Fibroblast of villous mesenchyme (primary cell): ENCODE measurements around the gene CPLX3. TPM values are rescaled to one million over a fixed set of nuclear protein-coding genes. Genes with fewer than 3 reads are reported as not detected.

Source experiments
- DNase-seq: peaks from one replicate; pipeline ENCODE4 v3.0.0-alpha.2; 2010; ENCODE audit warnings: low read depth
- H3K4me3 ChIP-seq: 2 replicates; pipeline ENCODE4 v1.5.1; 2011; ENCODE audit warnings: low read depth, mild to moderate bottlenecking, low read length
- total RNA-seq: library from RNA; depleted of rRNA; stranded (reverse); fragments of >200 nt; gene quantifications from 2 replicates; pipeline ENCODE4 v1.2.3, GENCODE V29; 2012
- TF ChIP-seq, protein P1 (sequence below): IDR thresholded peaks from 2 replicates; pipeline ENCODE4 v1.5.1; 2012; ENCODE audit warnings: low read depth, mild to moderate bottlenecking, low read length; ENCODE audit not compliant: insufficient read depth

The CPLX3 gene
- total RNA-seq, 1 donor, result not detected

DNA sequence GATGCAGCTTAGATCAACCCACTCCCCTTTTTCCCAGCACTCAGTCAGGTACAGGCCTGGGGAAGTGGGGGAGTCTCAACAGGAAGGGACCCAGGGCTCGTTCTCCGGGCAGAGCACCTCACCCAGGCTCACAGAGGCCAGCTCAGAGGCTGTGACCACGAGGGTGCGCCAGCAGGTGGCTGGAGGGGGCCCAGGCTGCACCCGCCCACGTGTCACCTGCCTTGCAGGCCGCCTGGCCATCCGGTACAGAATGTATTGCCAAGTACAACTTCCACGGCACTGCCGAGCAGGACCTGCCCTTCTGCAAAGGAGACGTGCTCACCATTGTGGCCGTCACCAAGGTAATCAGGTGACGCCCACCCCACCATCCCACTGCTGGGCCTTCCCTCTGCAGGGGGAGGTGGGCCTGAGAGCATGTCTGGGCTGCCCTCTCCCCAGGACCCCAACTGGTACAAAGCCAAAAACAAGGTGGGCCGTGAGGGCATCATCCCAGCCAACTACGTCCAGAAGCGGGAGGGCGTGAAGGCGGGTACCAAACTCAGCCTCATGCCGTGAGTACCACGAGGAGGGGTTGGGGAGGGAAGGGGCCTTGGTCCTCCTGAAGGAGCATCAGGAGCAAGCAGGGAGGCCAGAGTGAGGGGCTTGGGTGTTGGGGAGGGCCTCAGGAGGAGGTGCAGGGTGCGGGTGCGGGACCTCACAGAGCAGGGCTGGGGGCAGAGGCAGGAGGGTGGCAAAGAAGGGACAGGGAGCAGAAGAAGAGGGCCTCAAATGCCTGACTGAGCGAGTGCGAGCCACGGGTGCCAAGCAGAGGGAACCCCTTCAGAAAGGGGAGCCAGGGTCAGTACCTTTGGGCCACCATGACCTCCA is 27.8 kb upstream of the CPLX3 start:
- no peak overlapping the region for H3K4me3 ChIP-seq
- TF ChIP-seq, protein P1, sequence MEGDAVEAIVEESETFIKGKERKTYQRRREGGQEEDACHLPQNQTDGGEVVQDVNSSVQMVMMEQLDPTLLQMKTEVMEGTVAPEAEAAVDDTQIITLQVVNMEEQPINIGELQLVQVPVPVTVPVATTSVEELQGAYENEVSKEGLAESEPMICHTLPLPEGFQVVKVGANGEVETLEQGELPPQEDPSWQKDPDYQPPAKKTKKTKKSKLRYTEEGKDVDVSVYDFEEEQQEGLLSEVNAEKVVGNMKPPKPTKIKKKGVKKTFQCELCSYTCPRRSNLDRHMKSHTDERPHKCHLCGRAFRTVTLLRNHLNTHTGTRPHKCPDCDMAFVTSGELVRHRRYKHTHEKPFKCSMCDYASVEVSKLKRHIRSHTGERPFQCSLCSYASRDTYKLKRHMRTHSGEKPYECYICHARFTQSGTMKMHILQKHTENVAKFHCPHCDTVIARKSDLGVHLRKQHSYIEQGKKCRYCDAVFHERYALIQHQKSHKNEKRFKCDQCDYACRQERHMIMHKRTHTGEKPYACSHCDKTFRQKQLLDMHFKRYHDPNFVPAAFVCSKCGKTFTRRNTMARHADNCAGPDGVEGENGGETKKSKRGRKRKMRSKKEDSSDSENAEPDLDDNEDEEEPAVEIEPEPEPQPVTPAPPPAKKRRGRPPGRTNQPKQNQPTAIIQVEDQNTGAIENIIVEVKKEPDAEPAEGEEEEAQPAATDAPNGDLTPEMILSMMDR, result no peak
- no peak for DNase-seq

DNA sequence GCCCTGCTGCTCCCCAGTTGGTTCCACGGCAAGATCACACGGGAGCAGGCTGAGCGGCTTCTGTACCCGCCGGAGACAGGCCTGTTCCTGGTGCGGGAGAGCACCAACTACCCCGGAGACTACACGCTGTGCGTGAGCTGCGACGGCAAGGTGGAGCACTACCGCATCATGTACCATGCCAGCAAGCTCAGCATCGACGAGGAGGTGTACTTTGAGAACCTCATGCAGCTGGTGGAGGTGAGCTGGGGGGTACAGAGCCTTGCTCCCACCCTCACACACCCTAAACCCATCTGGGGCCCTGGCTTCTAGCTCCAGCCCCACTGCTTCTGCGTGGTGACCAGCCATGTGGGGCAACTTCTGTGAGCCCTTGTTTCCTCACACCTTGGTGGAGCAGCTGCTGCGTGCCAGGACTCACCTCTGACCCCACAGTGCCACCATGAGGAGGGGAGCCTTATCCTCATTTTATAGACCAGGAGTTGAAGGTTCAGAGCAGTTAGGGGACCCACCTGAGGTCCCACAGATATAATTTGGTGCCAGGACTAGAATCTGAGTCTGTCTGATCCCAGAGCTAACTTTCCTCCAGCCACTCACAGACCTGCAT is 27.1 kb upstream of the CPLX3 start:
- TF ChIP-seq, protein P1, result no peak
- no peak overlapping the region for H3K4me3 ChIP-seq
- DNase-seq, result no peak

DNA sequence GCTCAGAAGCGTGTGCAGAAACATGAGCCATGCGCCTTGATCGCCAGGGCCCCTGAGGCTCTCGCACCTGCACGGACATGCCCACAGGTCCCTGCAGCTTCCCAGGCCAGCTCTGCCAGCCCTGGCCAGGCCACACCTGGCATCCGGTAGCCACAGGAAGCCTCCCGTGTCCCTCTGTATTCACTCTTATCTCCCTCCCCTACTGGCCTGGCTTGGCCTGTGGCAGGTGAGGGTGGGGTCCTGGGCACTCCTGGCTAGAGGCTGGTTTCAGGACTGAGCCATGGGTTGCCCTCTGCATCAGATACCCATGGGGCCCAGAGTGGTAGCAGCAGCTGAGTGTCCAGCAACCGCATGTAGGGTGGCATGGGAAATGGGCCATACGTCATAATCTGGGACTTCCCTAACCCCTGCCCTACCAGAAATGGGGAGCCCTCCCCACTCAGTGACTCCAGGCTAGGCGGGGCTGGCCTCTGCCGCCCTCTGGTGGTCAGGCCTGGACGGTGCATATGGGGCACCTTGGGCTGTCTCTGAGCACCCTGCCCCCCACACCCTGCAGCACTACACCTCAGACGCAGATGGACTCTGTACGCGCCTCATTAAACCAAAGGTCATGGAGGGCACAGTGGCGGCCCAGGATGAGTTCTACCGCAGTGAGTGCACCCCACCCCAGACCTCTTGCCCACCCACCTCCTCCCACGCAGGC is 26.4 kb upstream of the CPLX3 start:
- H3K4me3 ChIP-seq, result no peak overlapping the region
- TF ChIP-seq, protein P1, result peak; percentile 94
- peak; percentile 55 for DNase-seq

DNA sequence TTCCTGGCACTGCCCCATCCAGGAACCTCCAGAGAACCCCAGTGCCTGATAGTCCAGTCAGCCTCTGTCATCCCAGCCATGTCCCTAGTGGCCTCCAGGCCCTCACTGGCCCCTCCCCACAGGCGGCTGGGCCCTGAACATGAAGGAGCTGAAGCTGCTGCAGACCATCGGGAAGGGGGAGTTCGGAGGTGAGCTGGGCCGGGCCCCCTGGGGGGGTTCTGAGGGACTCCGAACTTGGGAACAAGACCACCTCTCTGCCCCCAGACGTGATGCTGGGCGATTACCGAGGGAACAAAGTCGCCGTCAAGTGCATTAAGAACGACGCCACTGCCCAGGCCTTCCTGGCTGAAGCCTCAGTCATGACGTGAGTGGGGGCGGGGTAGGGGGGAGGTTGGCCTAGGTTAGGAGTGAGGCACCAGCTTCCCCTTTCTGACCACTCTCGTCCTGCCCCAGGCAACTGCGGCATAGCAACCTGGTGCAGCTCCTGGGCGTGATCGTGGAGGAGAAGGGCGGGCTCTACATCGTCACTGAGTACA is 25.8 kb upstream of the CPLX3 start:
- TF ChIP-seq, protein P1, result no peak
- no peak for DNase-seq
- H3K4me3 ChIP-seq, result no peak overlapping the region

DNA sequence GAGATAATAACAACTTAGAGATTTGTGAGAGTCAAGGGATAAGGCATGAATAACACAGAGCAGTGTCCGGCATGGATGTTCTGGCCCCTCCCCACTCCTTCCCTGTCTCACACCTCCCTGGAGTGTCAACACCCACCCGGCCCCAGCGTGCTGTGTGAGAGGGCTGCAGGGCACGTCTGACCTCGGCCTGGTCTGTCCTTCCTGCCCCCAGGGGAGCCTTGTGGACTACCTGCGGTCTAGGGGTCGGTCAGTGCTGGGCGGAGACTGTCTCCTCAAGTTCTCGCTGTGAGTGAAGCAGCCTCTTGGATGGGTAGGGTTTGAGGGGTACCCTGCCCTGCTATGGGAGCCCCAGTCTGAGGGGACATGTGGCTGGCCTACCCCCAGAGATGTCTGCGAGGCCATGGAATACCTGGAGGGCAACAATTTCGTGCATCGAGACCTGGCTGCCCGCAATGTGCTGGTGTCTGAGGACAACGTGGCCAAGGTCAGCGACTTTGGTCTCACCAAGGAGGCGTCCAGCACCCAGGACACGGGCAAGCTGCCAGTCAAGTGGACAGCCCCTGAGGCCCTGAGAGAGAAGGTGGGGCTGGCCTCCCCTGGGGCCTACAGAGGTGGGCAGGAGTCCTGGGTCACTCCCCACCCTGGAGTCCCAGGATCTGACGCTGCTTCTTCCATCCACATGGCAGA is 25.0 kb upstream of the CPLX3 start:
- TF ChIP-seq, protein P1, result no peak
- no peak overlapping the region for H3K4me3 ChIP-seq
- no peak for DNase-seq

DNA sequence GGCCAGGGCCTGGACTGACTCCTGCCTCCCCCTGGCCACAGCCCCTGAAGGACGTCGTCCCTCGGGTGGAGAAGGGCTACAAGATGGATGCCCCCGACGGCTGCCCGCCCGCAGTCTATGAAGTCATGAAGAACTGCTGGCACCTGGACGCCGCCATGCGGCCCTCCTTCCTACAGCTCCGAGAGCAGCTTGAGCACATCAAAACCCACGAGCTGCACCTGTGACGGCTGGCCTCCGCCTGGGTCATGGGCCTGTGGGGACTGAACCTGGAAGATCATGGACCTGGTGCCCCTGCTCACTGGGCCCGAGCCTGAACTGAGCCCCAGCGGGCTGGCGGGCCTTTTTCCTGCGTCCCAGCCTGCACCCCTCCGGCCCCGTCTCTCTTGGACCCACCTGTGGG is 24.1 kb upstream of the CPLX3 start:
- TF ChIP-seq, protein P1, result no peak
- H3K4me3 ChIP-seq, result no peak overlapping the region
- no peak for DNase-seq
